H1 (cell line): ENCODE measurements around the gene CALHM5. TPM values are rescaled to one million over a fixed set of nuclear protein-coding genes. Genes with fewer than 3 reads are reported as not detected.

Experiments used
- CBX8 ChIP-seq: fragments of 300-800, 300-1000 bp; sonication (generic); IDR thresholded peaks from 2 replicates; pipeline ENCODE4 v1.7.1; 2016; ENCODE audit warnings: low read depth, low read length, borderline replicate concordance
- CHD7 ChIP-seq: fragments of 300-600 bp; sonication (generic); IDR thresholded peaks from 2 replicates; pipeline ENCODE4 v1.7.1; 2012; ENCODE audit warnings: low read length, moderate library complexity, mild to moderate bottlenecking, inconsistent platforms; ENCODE audit not compliant: insufficient replicate concordance
- CREB1 ChIP-seq: IDR thresholded peaks from 2 replicates; pipeline ENCODE4 v1.6.1; 2012; ENCODE audit warnings: inconsistent platforms
- MAX ChIP-seq: IDR thresholded peaks from 2 replicates; pipeline ENCODE4 v1.6.1; 2012; ENCODE audit warnings: inconsistent platforms
- RAD21 ChIP-seq, 2 experiments: IDR thresholded peaks in 1 of 2; conservative IDR thresholded peaks in 1 of 2; 2 replicates each; pipeline ENCODE4 v1.6.1; 2011; ENCODE audit warnings: low read depth in 2 of 2, low read length in 2 of 2, improper control_type of control experiment in 1 of 2, inconsistent platforms in 1 of 2, mild to moderate bottlenecking in 1 of 2, moderate library complexity in 1 of 2
- RBBP5 ChIP-seq: IDR thresholded peaks from 2 replicates; pipeline ENCODE4 v1.7.1; 2012; ENCODE audit warnings: low read depth, mild to moderate bottlenecking, inconsistent platforms, low read length, moderate library complexity, borderline replicate concordance
- SP2 ChIP-seq: IDR thresholded peaks from 2 replicates; pipeline ENCODE4 v1.6.1; 2012; ENCODE audit warnings: mild to moderate bottlenecking, low read length, inconsistent platforms
- polyA plus RNA-seq, 7 experiments: library from polyadenylated mRNA; depleted of rRNA in 3 of 7; stranded (reverse) in 5 of 7; unstranded in 2 of 7; fragments of >200 nt in 5 of 7; fragments of 200-250 nt in 2 of 7; gene quantifications; 1 replicate in 5 of 7; 2 replicates in 1 of 7; 4 replicates in 1 of 7; pipeline versions ENCODE4 v1.2.1 to v1.2.3, GENCODE V29; 2011 to 2013; ENCODE audit warnings: missing spikeins in 2 of 7, mixed read lengths in 2 of 7
- total RNA-seq: library from RNA; stranded (reverse); fragmentation: NEBNext Ultra II Directional; extraction: Animal tissue kit (Norgen Biotek cat#: 25700); gene quantifications from 2 replicates; pipeline ENCODE4 v1.2.1, GENCODE V29; 2021

CALHM5 gene
- total and polyA plus RNA-seq, 2 of the 8 experiments (the other 6 are each of a cell fraction or from before 2014, with no cell fraction given), result 0.05 to 0.09 TPM

GRCh38 chr6:116482780-116483179 lies 28.7 kb upstream of the CALHM5 start (continued):
- TF ChIP-seq CHD7 (no peak), SP2 (no peak), CREB1 (no peak), RBBP5 (no peak), RAD21 (IDR thresholded peaks at IDR 0.05 in 1 of 2, conservative IDR thresholded peaks at IDR 0.05 in 1 of 2; ENCODE audit: low read depth in 2 of 2, low read length in 2 of 2) (no peak), CBX8 (no peak), MAX (no peak)
